Non-pigmented ciliary epithelial cell (primary cell): Measurements from ENCODE around the gene CNOT8.
A peak's percentile ranks its signal among the peaks of the same experiment; 100 is the strongest.
"Not testable (repeated sequence)": the region's sequence is repeated elsewhere in the genome, so short reads cannot be mapped to it uniquely, and the experiment has no call there.

ENCODE experiments used
- DNase-seq: peaks from one replicate; pipeline ENCODE4 v3.0.0-alpha.2; 2010; ENCODE audit warnings: low read depth

CNOT8 gene

GRCh38 chr5:154858297-154858971 is at the start of gene CNOT8:
CNOT8 (plus strand) TSS chr5:154858627; CDS start chr5:154863279, 4,652 bp downstream.
- peak; percentile 85 for DNase-seq

GRCh38 chr5:154811239-154811638 is 47.2 kb upstream of the CNOT8 start:
- no peak for DNase-seq

GRCh38 chr5:154811653-154812465 is 46.6 kb upstream of the CNOT8 start:
- DNase-seq: no peak

GRCh38 chr5:154813158-154813557 is 45.3 kb upstream of the CNOT8 start:
- no peak for DNase-seq

GRCh38 chr5:154813736-154814135 is 44.7 kb upstream of the CNOT8 start:
- no peak for DNase-seq

GRCh38 chr5:154815025-154815424 is 43.4 kb upstream of the CNOT8 start:
- no peak for DNase-seq

- no peak for DNase-seq
Measured at GRCh38 chr5:154815684-154816247, 42.7 kb upstream of the CNOT8 start.

GRCh38 chr5:154816891-154817492 is 41.4 kb upstream of the CNOT8 start:
- no peak for DNase-seq

- no peak for DNase-seq
Measured at GRCh38 chr5:154817815-154818214, 40.6 kb upstream of the CNOT8 start.

- no peak for DNase-seq
Measured at GRCh38 chr5:154818471-154819116, 39.8 kb upstream of the CNOT8 start.

- DNase-seq: no peak
Measured at GRCh38 chr5:154819546-154819945, 38.9 kb upstream of the CNOT8 start.

GRCh38 chr5:154820383-154820782 is 38.0 kb upstream of the CNOT8 start:
- no peak for DNase-seq

GRCh38 chr5:154822896-154823295 is 35.5 kb upstream of the CNOT8 start:
- DNase-seq: not testable (repeated sequence)

- no peak for DNase-seq
Measured at GRCh38 chr5:154823605-154824004, 34.8 kb upstream of the CNOT8 start.

GRCh38 chr5:154824070-154824469 is 34.4 kb upstream of the CNOT8 start:
- DNase-seq: no peak

GRCh38 chr5:154829181-154829588 is 29.2 kb upstream of the CNOT8 start:
- DNase-seq: no peak

- DNase-seq: no peak
Measured at GRCh38 chr5:154829589-154830218, 28.7 kb upstream of the CNOT8 start.

GRCh38 chr5:154830219-154830595 is 28.2 kb upstream of the CNOT8 start:
- no peak for DNase-seq

GRCh38 chr5:154830596-154830995 is 27.8 kb upstream of the CNOT8 start:
- no peak for DNase-seq

- no peak for DNase-seq
Measured at GRCh38 chr5:154831451-154831850, 27.0 kb upstream of the CNOT8 start.

- DNase-seq: not testable (repeated sequence)
Measured at GRCh38 chr5:154832804-154833203, 25.6 kb upstream of the CNOT8 start.

GRCh38 chr5:154834053-154834452 is 24.4 kb upstream of the CNOT8 start:
- no peak for DNase-seq
